ENCODE data around the gene KCNIP4.

KCNIP4 gene

GRCh38 chr4:21552455-21552854, 396.1 kb downstream of the KCNIP4 start:
- no CpG with 5 or more reads among the region's 1 CpG for WGBS (ENCODE audit: insufficient coverage, insufficient read length)
- Histone ChIP-seq H3K27me3 (ENCODE audit: control insufficient read depth, insufficient read depth, low read length) (no peaks in the 10 kb centered on the region), H3K36me3 (ENCODE audit: control insufficient read depth, insufficient read depth, low read length) (no peaks in the 10 kb centered on the region), H3K4me3 (ENCODE audit: low read length) (no peak overlapping the region), H3K4me1 (ENCODE audit: control insufficient read depth, insufficient read depth, low read length) (no peaks in the 10 kb centered on the region), H3K27ac (ENCODE audit: low read length) (no peak overlapping the region), H3K9me3 (ENCODE audit: control insufficient read depth, insufficient read depth, low read length) (no peaks in the 10 kb centered on the region)
- DNase-seq (ENCODE audit: low read depth, low spot score): no peak

- Histone ChIP-seq H3K36me3 (ENCODE audit: control insufficient read depth, insufficient read depth, low read length) (no peaks in the 10 kb centered on the region), H3K27ac (ENCODE audit: low read length) (no peak overlapping the region), H3K9me3 (ENCODE audit: control insufficient read depth, insufficient read depth, low read length) (no peaks in the 10 kb centered on the region), H3K4me3 (ENCODE audit: low read length) (no peak overlapping the region), H3K4me1 (ENCODE audit: control insufficient read depth, insufficient read depth, low read length) (no peaks in the 10 kb centered on the region; the same call in 1 of the 2 replicates), H3K27me3 (ENCODE audit: control insufficient read depth, insufficient read depth, low read length) (no peaks in the 10 kb centered on the region)
- no CpG with 5 or more reads among the region's 3 CpGs for WGBS (ENCODE audit: insufficient coverage, insufficient read length)
- DNase-seq (ENCODE audit: low read depth, low spot score): no peak
These were observed 403.6 kb downstream of the KCNIP4 start for GRCh38 chr4:21544955-21545354.

GRCh38 chr4:21544415-21544814, 404.2 kb downstream of the KCNIP4 start:
- Histone ChIP-seq H3K4me1 (ENCODE audit: control insufficient read depth, insufficient read depth, low read length) (no peaks in the 10 kb centered on the region; the same call in 1 of the 2 replicates), H3K36me3 (ENCODE audit: control insufficient read depth, insufficient read depth, low read length) (no peaks in the 10 kb centered on the region), H3K27ac (ENCODE audit: low read length) (no peak overlapping the region), H3K9me3 (ENCODE audit: control insufficient read depth, insufficient read depth, low read length) (no peaks in the 10 kb centered on the region), H3K4me3 (ENCODE audit: low read length) (no peak overlapping the region), H3K27me3 (ENCODE audit: control insufficient read depth, insufficient read depth, low read length) (no peaks in the 10 kb centered on the region)
- no peak for DNase-seq (ENCODE audit: low read depth, low spot score)
- WGBS (ENCODE audit: insufficient coverage, insufficient read length): no CpG with 5 or more reads among the region's 1 CpG

DNA sequence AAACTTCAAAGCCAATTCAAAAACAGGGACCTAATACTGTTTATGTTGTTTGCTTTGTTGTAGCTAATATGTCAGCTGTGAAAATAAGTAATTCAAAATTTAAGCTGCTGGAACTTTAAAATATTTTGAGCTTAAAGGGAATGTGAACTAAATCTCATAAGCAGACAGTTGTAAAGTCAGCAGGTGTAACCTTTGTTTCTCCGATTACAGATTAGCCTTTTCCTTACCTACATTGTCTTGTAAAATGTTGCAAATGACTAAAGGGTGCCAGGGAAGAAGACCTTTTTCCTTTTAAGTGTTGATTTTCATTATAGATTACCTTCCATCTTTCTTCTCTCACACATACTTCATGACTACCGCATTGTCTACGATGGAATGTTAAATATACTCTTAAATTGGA, 405.1 kb downstream of the KCNIP4 start:
- DNase-seq (ENCODE audit: low read depth, low spot score): no peak
- Histone ChIP-seq H3K36me3 (ENCODE audit: control insufficient read depth, insufficient read depth, low read length) (no peaks in the 10 kb centered on the region), H3K27ac (ENCODE audit: low read length) (no peak overlapping the region), H3K27me3 (ENCODE audit: control insufficient read depth, insufficient read depth, low read length) (no peaks in the 10 kb centered on the region), H3K9me3 (ENCODE audit: control insufficient read depth, insufficient read depth, low read length) (no peaks in the 10 kb centered on the region), H3K4me3 (ENCODE audit: low read length) (no peak overlapping the region), H3K4me1 (ENCODE audit: control insufficient read depth, insufficient read depth, low read length) (no peaks in the 10 kb centered on the region; the same call in 1 of the 2 replicates)
- no CpG with 5 or more reads among the region's 3 CpGs for WGBS (ENCODE audit: insufficient coverage, insufficient read length)

DNA sequence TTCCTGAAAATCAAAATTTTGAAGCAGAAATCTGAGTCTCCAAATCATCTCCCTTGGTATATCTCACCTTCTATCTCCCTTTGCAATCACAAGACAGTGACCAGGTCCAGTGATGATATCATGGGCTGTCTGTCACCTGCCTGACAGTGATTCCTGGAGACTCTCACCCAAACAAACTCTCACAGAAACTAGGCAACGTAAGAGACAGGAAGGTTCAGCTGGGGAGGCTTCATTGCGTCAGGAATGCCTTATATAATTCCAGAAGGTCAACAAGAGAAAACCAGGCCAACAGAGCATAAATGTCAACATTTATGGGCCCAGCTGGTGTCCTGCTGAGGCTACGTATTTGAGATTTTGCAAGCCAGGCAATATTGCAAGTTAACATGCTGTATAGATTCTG, 412.7 kb downstream of the KCNIP4 start:
- Histone ChIP-seq H3K36me3 (ENCODE audit: control insufficient read depth, insufficient read depth, low read length) (no peaks in the 10 kb centered on the region), H3K9me3 (ENCODE audit: control insufficient read depth, insufficient read depth, low read length) (no peaks in the 10 kb centered on the region), H3K4me3 (ENCODE audit: low read length) (no peak overlapping the region), H3K27ac (ENCODE audit: low read length) (no peak overlapping the region), H3K27me3 (ENCODE audit: control insufficient read depth, insufficient read depth, low read length) (no peaks in the 10 kb centered on the region), H3K4me1 (ENCODE audit: control insufficient read depth, insufficient read depth, low read length) (0 out of 2 replicates have a peak, but pooled peaks cover 1% of the 10 kb centered on the region)
- DNase-seq (ENCODE audit: low read depth, low spot score): no peak
- no CpG with 5 or more reads among the region's 3 CpGs for WGBS (ENCODE audit: insufficient coverage, insufficient read length)

DNA sequence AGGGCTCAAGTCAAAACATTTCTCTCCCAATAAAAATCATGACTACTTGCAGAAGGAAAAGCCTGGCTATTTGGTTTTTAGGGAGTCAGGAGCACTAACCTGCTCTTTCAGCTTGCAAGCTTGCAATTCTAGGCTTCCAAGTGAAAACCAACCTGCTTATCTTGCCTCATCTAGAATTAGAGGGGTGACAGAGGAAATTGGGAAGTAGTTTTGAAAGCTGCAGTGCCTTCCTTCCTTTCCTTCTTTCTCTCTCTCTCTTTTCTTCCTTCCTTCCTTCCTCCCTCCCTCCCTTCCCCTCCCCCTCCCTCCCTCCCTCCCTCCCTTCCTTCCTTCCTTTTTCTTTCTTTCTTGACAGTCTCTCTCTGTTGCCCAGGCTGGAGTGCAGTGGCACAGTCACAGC, 417.5 kb downstream of the KCNIP4 start:
- Histone ChIP-seq H3K27me3 (ENCODE audit: control insufficient read depth, insufficient read depth, low read length) (no peaks in the 10 kb centered on the region), H3K4me1 (ENCODE audit: control insufficient read depth, insufficient read depth, low read length) (0 out of 2 replicates have a peak, but pooled peaks cover 1% of the 10 kb centered on the region), H3K9me3 (ENCODE audit: control insufficient read depth, insufficient read depth, low read length) (no peaks in the 10 kb centered on the region), H3K27ac (ENCODE audit: low read length) (no peak overlapping the region), H3K4me3 (ENCODE audit: low read length) (no peak overlapping the region), H3K36me3 (ENCODE audit: control insufficient read depth, insufficient read depth, low read length) (no peaks in the 10 kb centered on the region)
- no peak for DNase-seq (ENCODE audit: low read depth, low spot score)

GRCh38 chr4:21529214-21529613, 419.4 kb downstream of the KCNIP4 start:
- no peaks in the 10 kb centered on the region for H3K4me1 ChIP-seq (ENCODE audit: control insufficient read depth, insufficient read depth, low read length)
- H3K27me3 ChIP-seq (ENCODE audit: control insufficient read depth, insufficient read depth, low read length): no peaks in the 10 kb centered on the region
- no peaks in the 10 kb centered on the region for H3K36me3 ChIP-seq (ENCODE audit: control insufficient read depth, insufficient read depth, low read length)
- no peak overlapping the region for H3K27ac ChIP-seq (ENCODE audit: low read length)
- DNase-seq (ENCODE audit: low read depth, low spot score): no peak
- WGBS (ENCODE audit: insufficient coverage, insufficient read length): no CpG with 5 or more reads among the region's 1 CpG
- no peaks in the 10 kb centered on the region for H3K9me3 ChIP-seq (ENCODE audit: control insufficient read depth, insufficient read depth, low read length)
- H3K4me3 ChIP-seq (ENCODE audit: low read length): no peak overlapping the region

DNA sequence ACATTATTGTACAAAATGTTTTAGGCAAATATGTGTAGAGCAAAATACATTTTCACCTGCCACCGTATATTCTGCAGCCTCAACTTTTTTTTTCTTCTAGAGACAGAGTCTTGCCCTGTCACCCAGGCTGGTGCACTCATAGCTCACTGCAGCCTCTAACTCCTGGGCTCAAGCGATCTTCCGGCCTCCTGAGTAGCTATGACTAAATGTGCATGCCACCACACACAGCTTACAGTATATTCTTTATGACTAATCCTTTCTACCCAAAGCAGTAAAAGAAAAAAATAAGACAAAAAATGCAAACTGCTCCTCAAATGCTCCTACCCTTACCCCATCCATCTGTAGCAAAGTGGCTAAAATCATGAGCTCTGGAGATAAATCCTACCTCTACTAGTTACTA, 426.3 kb downstream of the KCNIP4 start:
- Histone ChIP-seq H3K9me3 (ENCODE audit: control insufficient read depth, insufficient read depth, low read length) (no peaks in the 10 kb centered on the region), H3K4me1 (ENCODE audit: control insufficient read depth, insufficient read depth, low read length) (no peaks in the 10 kb centered on the region), H3K27me3 (ENCODE audit: control insufficient read depth, insufficient read depth, low read length) (no peaks in the 10 kb centered on the region), H3K27ac (ENCODE audit: low read length) (no peak overlapping the region), H3K36me3 (ENCODE audit: control insufficient read depth, insufficient read depth, low read length) (no peaks in the 10 kb centered on the region), H3K4me3 (ENCODE audit: low read length) (no peak overlapping the region)
- no peak for DNase-seq (ENCODE audit: low read depth, low spot score)
- no CpG with 5 or more reads among the region's 3 CpGs for whole genome bisulfite sequencing (ENCODE audit: insufficient coverage, insufficient read length)

DNA sequence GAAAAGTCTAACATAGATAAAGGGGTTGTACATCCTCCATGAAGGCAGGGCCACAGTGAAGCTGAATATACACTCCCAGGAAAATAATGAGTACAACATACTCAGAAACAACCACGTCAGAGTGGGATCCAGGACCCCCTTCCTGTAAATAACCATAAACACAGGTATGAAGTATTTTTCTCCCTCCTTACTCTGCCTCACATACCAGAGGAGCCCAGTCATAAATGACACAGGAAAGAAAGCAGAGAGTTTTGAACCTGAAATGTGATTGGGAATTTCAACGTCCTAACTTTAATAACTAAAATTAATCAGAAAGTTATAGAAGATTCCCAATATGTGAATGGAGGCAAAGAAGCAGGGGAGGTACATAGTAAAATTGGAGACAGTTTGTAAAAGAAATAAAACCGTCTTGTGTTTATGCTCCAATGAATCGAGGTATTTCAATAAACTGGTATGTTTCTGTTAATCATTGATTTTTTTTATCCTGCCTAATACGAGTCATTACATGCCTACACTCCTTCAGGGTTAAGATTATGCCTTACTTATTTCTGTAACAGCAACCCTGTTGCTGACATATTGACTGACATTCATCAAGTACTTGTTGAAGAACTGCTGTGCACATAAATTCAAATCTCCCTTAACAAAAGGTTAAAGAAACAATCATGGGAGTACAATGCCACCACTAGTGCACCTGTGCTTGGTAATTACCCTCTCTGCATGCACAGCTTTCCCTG, 431.3 kb downstream of the KCNIP4 start:
- H3K27ac ChIP-seq (ENCODE audit: low read length): no peak overlapping the region
- H3K4me1 ChIP-seq (ENCODE audit: control insufficient read depth, insufficient read depth, low read length): no peaks in the 10 kb centered on the region
- H3K27me3 ChIP-seq (ENCODE audit: control insufficient read depth, insufficient read depth, low read length): no peaks in the 10 kb centered on the region
- no CpG with 5 or more reads among the region's 5 CpGs for WGBS (ENCODE audit: insufficient coverage, insufficient read length)
- H3K36me3 ChIP-seq (ENCODE audit: control insufficient read depth, insufficient read depth, low read length): no peaks in the 10 kb centered on the region
- no peak overlapping the region for H3K4me3 ChIP-seq (ENCODE audit: low read length)
- H3K9me3 ChIP-seq (ENCODE audit: control insufficient read depth, insufficient read depth, low read length): no peaks in the 10 kb centered on the region
- DNase-seq (ENCODE audit: low read depth, low spot score): no peak

DNA sequence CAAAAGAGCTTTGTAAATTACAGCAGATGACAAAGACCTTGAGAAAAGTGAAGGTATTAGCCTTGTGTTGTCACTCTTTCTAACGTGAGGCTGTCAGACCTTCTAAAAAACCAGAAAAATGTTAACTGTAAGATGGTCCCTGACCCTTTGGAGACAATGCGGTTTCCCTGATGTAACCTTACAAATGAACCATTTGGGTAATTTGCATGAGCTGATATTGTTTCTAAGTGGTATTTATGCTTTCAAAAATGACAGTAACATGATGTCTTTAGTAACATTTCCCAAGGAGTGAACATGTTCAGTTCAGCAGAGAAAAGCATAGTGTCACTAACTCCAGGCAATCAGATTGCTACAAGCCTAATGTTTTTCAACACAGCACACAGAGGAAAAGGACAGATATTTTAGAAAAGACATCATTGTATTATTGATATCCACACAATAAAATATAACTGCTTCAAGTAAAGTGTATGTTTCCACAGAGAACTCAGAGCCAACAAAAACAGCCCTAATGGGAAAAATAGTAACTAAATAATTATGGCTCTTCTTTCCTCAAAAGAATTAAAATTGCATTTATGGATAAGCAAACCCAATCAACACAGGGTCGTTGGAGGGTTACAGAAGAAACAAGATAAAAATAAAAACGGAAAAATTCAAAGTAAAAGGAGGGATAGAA, 434.4 kb downstream of the KCNIP4 start:
- DNase-seq (ENCODE audit: low read depth, low spot score): no peak
- no peaks in the 10 kb centered on the region for H3K4me1 ChIP-seq (ENCODE audit: control insufficient read depth, insufficient read depth, low read length)
- H3K27me3 ChIP-seq (ENCODE audit: control insufficient read depth, insufficient read depth, low read length): no peaks in the 10 kb centered on the region
- no peaks in the 10 kb centered on the region for H3K36me3 ChIP-seq (ENCODE audit: control insufficient read depth, insufficient read depth, low read length)
- H3K4me3 ChIP-seq (ENCODE audit: low read length): no peak overlapping the region
- WGBS (ENCODE audit: insufficient coverage, insufficient read length): no CpG with 5 or more reads among the region's 4 CpGs
- H3K9me3 ChIP-seq (ENCODE audit: control insufficient read depth, insufficient read depth, low read length): no peaks in the 10 kb centered on the region
- H3K27ac ChIP-seq (ENCODE audit: low read length): no peak overlapping the region

DNA sequence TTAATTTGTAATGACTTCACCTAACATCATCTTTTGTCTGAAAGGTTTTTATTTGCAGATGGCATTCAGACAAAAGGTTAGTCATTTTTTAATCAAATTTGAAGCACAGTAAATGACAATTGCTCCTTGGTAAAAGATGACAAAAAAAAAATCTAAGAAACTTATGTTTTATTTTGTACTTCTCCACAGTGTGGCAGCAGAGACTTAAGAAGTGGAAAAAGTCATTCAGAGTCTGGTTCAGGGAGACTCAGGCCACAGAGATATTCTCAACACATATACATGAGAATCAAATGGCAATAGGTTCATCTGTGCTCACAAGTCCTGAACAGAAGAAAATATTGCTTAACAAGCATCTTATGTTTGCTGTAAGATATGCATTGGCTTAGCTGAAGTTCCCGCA, 436.2 kb downstream of the KCNIP4 start:
- no peaks in the 10 kb centered on the region for H3K36me3 ChIP-seq (ENCODE audit: control insufficient read depth, insufficient read depth, low read length)
- no CpG with 5 or more reads among the region's 1 CpG for WGBS (ENCODE audit: insufficient coverage, insufficient read length)
- no peaks in the 10 kb centered on the region for H3K9me3 ChIP-seq (ENCODE audit: control insufficient read depth, insufficient read depth, low read length)
- H3K4me1 ChIP-seq (ENCODE audit: control insufficient read depth, insufficient read depth, low read length): no peaks in the 10 kb centered on the region
- peak; percentile 13 for DNase-seq (ENCODE audit: low read depth, low spot score)
- no peak overlapping the region for H3K4me3 ChIP-seq (ENCODE audit: low read length)
- H3K27ac ChIP-seq (ENCODE audit: low read length): no peak overlapping the region
- H3K27me3 ChIP-seq (ENCODE audit: control insufficient read depth, insufficient read depth, low read length): no peaks in the 10 kb centered on the region
